ENCODE data around the gene NUAK2. TPM values are rescaled to one million over a fixed set of nuclear protein-coding genes. Genes with fewer than 3 reads are reported as not detected.
A peak's percentile ranks its signal among the peaks of the same experiment; 100 is the strongest.

Gene NUAK2
- total RNA-seq, 1 donor, result 12.1 TPM

- no peak overlapping the region for H3K4me3 ChIP-seq (ENCODE audit: low read depth, low read length)
- no peak for DNase-seq (ENCODE audit: low read depth)
- TF ChIP-seq CTCF (IDR thresholded peaks at IDR 0.05; ENCODE audit: insufficient read depth, low read depth, low read length), result no peak
These were observed 8.6 kb upstream of the NUAK2 start for GRCh38 chr1:205330150-205330549.

- no peak overlapping the region for H3K4me3 ChIP-seq (ENCODE audit: low read depth, low read length)
- no peak for TF ChIP-seq CTCF (IDR thresholded peaks at IDR 0.05; ENCODE audit: insufficient read depth, low read depth, low read length)
- no peak for DNase-seq (ENCODE audit: low read depth)
These were observed 8.2 kb upstream of the NUAK2 start for GRCh38 chr1:205329719-205330118.

GRCh38 chr1:205328476-205328875 lies 6.9 kb upstream of the NUAK2 start:
- H3K4me3 ChIP-seq (ENCODE audit: low read depth, low read length), result no peak overlapping the region
- no peak for DNase-seq (ENCODE audit: low read depth)
- TF ChIP-seq CTCF (IDR thresholded peaks at IDR 0.05; ENCODE audit: insufficient read depth, low read depth, low read length), result no peak

GRCh38 chr1:205326812-205327466 lies 5.4 kb upstream of the NUAK2 start:
- DNase-seq (ENCODE audit: low read depth), result no peak
- no peak overlapping the region for H3K4me3 ChIP-seq (ENCODE audit: low read depth, low read length)
- no peak for TF ChIP-seq CTCF (IDR thresholded peaks at IDR 0.05; ENCODE audit: insufficient read depth, low read depth, low read length)

- DNase-seq (ENCODE audit: low read depth), result peak; percentile 81
- TF ChIP-seq CTCF (IDR thresholded peaks at IDR 0.05; ENCODE audit: insufficient read depth, low read depth, low read length), result peak; percentile 70
- H3K4me3 ChIP-seq (ENCODE audit: low read depth, low read length), result no peak overlapping the region
These were observed 3.9 kb upstream of the NUAK2 start for GRCh38 chr1:205325334-205325884.

GRCh38 chr1:205324781-205325180 lies 3.2 kb upstream of the NUAK2 start:
- no peak overlapping the region for H3K4me3 ChIP-seq (ENCODE audit: low read depth, low read length)
- DNase-seq (ENCODE audit: low read depth), result no peak
- no peak for TF ChIP-seq CTCF (IDR thresholded peaks at IDR 0.05; ENCODE audit: insufficient read depth, low read depth, low read length)

GRCh38 chr1:205323794-205324193 lies 2.2 kb upstream of the NUAK2 start:
- DNase-seq (ENCODE audit: low read depth), result no peak
- no peak overlapping the region for H3K4me3 ChIP-seq (ENCODE audit: low read depth, low read length)
- no peak for TF ChIP-seq CTCF (IDR thresholded peaks at IDR 0.05; ENCODE audit: insufficient read depth, low read depth, low read length)

All from fibroblast of villous mesenchyme (primary cell).